Measurements from ENCODE around the gene LRRC3. TPM values are rescaled to one million over a fixed set of nuclear protein-coding genes. Genes with fewer than 3 reads are reported as not detected.

The LRRC3 gene
- total and polyA plus RNA-seq, 2 of the 4 experiments (the other 2 are of a cell fraction): under 0.01 to 0.38 TPM

DNA sequence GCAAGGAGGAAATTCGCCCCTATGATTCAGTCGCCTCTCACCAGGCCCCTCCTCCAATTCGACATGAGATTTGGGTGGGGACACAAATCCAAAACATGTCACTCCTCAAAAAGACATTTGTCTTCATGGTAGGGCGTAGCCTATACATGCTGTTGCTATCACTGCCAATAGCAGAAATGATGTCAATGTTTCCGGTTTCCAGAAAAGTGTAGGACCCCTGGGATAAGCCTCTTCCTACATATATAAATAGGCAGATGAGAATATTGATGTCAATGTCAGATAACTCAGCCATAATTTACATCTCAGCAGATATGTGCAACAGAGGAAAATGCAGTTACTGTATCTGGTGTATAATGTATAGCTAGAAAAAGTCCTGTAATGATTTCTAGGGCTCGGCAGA is 16.7 kb downstream of the LRRC3 start:
- no peak overlapping the region for H2BK5ac ChIP-seq (ENCODE audit: low read depth, low read length, poor library complexity, severe bottlenecking)
- H3K9ac ChIP-seq (ENCODE audit: low read depth, low read length): no peak overlapping the region
- dilution Hi-C loops (cut with HindIII; ENCODE audit: low sequenced_read_pairs, unreplicated experiment) (no loop called here), intact Hi-C loops (cut with micrococcal nuclease) (no loop called here), in situ Hi-C loops (cut with MboI; ENCODE audit: low sequenced_read_pairs) (no loop called here)
- no peak for TF ChIP-seq MXI1 (IDR thresholded peaks at IDR 0.05; ENCODE audit: borderline replicate concordance, low read depth, low read length)
- TF ChIP-seq, protein P1, sequence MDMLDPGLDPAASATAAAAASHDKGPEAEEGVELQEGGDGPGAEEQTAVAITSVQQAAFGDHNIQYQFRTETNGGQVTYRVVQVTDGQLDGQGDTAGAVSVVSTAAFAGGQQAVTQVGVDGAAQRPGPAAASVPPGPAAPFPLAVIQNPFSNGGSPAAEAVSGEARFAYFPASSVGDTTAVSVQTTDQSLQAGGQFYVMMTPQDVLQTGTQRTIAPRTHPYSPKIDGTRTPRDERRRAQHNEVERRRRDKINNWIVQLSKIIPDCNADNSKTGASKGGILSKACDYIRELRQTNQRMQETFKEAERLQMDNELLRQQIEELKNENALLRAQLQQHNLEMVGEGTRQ (IDR thresholded peaks at IDR 0.05; ENCODE audit: low read depth, low read length): no peak
- no peak for TF ChIP-seq SMC3 (IDR thresholded peaks at IDR 0.05; ENCODE audit: low read depth, low read length)
- TF ChIP-seq BHLHE40 (IDR thresholded peaks at IDR 0.05; ENCODE audit: low read depth, low read length): no peak
- no peak for TF ChIP-seq NFE2L2 (IDR thresholded peaks at IDR 0.05; ENCODE audit: low read depth, low read length)
- TF ChIP-seq RCOR1 (IDR thresholded peaks at IDR 0.05; ENCODE audit: insufficient replicate concordance, low read length): no peak
- no peak for TF ChIP-seq MAFK (IDR thresholded peaks at IDR 0.05; ENCODE audit: low read depth, low read length)
- no peak for TF ChIP-seq RAD21 (IDR thresholded peaks at IDR 0.05; ENCODE audit: low read length)
- TF ChIP-seq POLR2A (IDR thresholded peaks at IDR 0.05; ENCODE audit: low read depth, low read length): no peak
- TF ChIP-seq RFX5 (IDR thresholded peaks at IDR 0.05; ENCODE audit: low read depth, low read length): no peak
- TF ChIP-seq CEBPB (IDR thresholded peaks at IDR 0.05; ENCODE audit: low read depth, low read length): no peak
- TF ChIP-seq, protein P2, sequence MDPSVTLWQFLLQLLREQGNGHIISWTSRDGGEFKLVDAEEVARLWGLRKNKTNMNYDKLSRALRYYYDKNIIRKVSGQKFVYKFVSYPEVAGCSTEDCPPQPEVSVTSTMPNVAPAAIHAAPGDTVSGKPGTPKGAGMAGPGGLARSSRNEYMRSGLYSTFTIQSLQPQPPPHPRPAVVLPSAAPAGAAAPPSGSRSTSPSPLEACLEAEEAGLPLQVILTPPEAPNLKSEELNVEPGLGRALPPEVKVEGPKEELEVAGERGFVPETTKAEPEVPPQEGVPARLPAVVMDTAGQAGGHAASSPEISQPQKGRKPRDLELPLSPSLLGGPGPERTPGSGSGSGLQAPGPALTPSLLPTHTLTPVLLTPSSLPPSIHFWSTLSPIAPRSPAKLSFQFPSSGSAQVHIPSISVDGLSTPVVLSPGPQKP (IDR thresholded peaks at IDR 0.05; ENCODE audit: borderline replicate concordance, low read depth, low read length): no peak
- no peak overlapping the region for H2BK20ac ChIP-seq (ENCODE audit: low read depth, low read length)
- no peak overlapping the region for H3K18ac ChIP-seq (ENCODE audit: low read depth, low read length)
- no peak overlapping the region for H3K4me3 ChIP-seq (ENCODE audit: insufficient read depth, low read depth, low read length)
- no peak overlapping the region for H3K14ac ChIP-seq (replicated peaks; ENCODE audit: low read depth, low read length)
- H3K4me2 ChIP-seq (ENCODE audit: low read depth, low read length): no peak overlapping the region
- H3K56ac ChIP-seq (ENCODE audit: extremely low read depth, insufficient read depth, low read length): no peak overlapping the region
- no peak overlapping the region for H3K23ac ChIP-seq (ENCODE audit: low read depth, low read length)
- H3K27ac ChIP-seq (ENCODE audit: insufficient read depth, low read length): no peak overlapping the region
- POLR2A ChIA-PET (ENCODE audit: unreplicated experiment): no interaction called here
- no peaks in the 10 kb centered on the region for H3K36me3 ChIP-seq (ENCODE audit: control insufficient read depth, insufficient read depth, low read length)
- H3K4ac ChIP-seq (ENCODE audit: low read depth, low read length): no peak overlapping the region
- no peaks in the 10 kb centered on the region for H3K4me1 ChIP-seq (ENCODE audit: control insufficient read depth, insufficient read depth, low read length)
- BruUV-seq (replicated peaks): no TSS peak
- no peak overlapping the region for H4K5ac ChIP-seq (ENCODE audit: low read depth, low read length)
- WGBS, 2 experiments (ENCODE audit: extremely low coverage in 2 of 2, insufficient read length in 1 of 2): 67% methylated on average over 1 of the region's 6 CpGs; no CpG with 5 or more reads in 1 of the 2 experiments
- no peaks in the 10 kb centered on the region for H3K9me1 ChIP-seq (ENCODE audit: insufficient read depth, low read length)
- H2AFZ ChIP-seq (replicated peaks; ENCODE audit: low read length, poor library complexity): no peak overlapping the region
- H4K91ac ChIP-seq (ENCODE audit: insufficient read depth, low read depth, low read length): no peak overlapping the region
- no peak for DNase-seq
- no peak overlapping the region for H2BK15ac ChIP-seq (ENCODE audit: low read depth, low read length)
- peaks cover 4% of the 10 kb centered on the region; the same call in 1 of the 2 replicates for H3K27me3 ChIP-seq (ENCODE audit: control insufficient read depth, insufficient read depth, low read length)
- H4K8ac ChIP-seq (ENCODE audit: low read depth in 2 of 2, low read length in 2 of 2): no peak overlapping the region
- ATAC-seq (ENCODE audit: low read depth): no peak
- no peaks in the 10 kb centered on the region for H3K79me1 ChIP-seq (ENCODE audit: low read depth in 1 of 2, low read length in 2 of 2)
- no peak overlapping the region for H2AK9ac ChIP-seq (replicated peaks; ENCODE audit: low read depth, low read length, poor library complexity)
- H3K9me3 ChIP-seq (ENCODE audit: control insufficient read depth, insufficient read depth, low read length): peaks cover 2% of the 10 kb centered on the region; the same call in 1 of the 2 replicates
- no peak overlapping the region for H2BK120ac ChIP-seq (ENCODE audit: low read depth, low read length)
- no peak overlapping the region for H2AK5ac ChIP-seq (ENCODE audit: low read depth, low read length)
- no peaks in the 10 kb centered on the region for H4K20me1 ChIP-seq (ENCODE audit: insufficient read depth, low read length)
- CTCF ChIA-PET: interaction anchor here (1.1 kb wide), 1 partner anchor 12 kb away, joined by 3 read pairs; no protein-coding TSS in a partner anchor

Measured in IMR-90 (cell line).